Measurements from ENCODE around the gene GIT2. TPM values are rescaled to one million over a fixed set of nuclear protein-coding genes. Genes with fewer than 3 reads are reported as not detected.

Gene GIT2
- total RNA-seq, 4 donors from 2014 or later = 25.3 to 64.0 (median 44.0) TPM

GRCh38 chr12:110029290-110029815 lies 33.2 kb upstream of the GIT2 start:
- peaks cover 0 to 49% (median 17%) of the 10 kb centered on the region in 4 donors for H3K36me3 ChIP-seq
- TF ChIP-seq POLR2A (IDR thresholded peaks at IDR 0.05) (no peak), POLR2AphosphoS5 (IDR thresholded peaks at IDR 0.05) (no peak), CTCF (IDR thresholded peaks at IDR 0.05) (no peak), EP300 (IDR thresholded peaks at IDR 0.05; ENCODE audit: low read depth) (no peak)
- intact Hi-C loops (cut with DNase I; ENCODE audit: low total_unique reads) = no loop called here
- H3K9me3 ChIP-seq = no peaks in the 10 kb centered on the region
- WGBS, 2 donors (ENCODE audit: low coverage in 1 of 2) = 95% methylated on average over 2 of the region's 2 CpGs; no CpG with 5 or more reads in 1 of the 2 donors
- in situ Hi-C loops (cut with MboI; ENCODE audit: low pct_ligation_motif_present in 1 of 4, low pct_unique_long_range_greater_than_20kb in 1 of 4, low sequenced_read_pairs in 3 of 4) = no loop called here
- H3K27ac ChIP-seq = no peak overlapping the region
- no peaks in the 10 kb centered on the region for H3K27me3 ChIP-seq
- DNase-seq = no peak
- H3K4me1 ChIP-seq = peaks cover 0 to 6% (median 2%) of the 10 kb centered on the region in 4 donors
- no peak overlapping the region for H3K4me3 ChIP-seq

GRCh38 chr12:110028323-110028722 lies 32.2 kb upstream of the GIT2 start:
- no peak for DNase-seq
- Histone ChIP-seq H3K27ac (no peak overlapping the region), H3K9me3 (no peaks in the 10 kb centered on the region), H3K27me3 (no peaks in the 10 kb centered on the region), H3K4me3 (no peak overlapping the region), H3K4me1 (peaks cover 0 to 10% (median 2%) of the 10 kb centered on the region in 4 donors), H3K36me3 (peaks cover 0 to 42% (median 16%) of the 10 kb centered on the region in 4 donors)
- intact Hi-C loops (cut with DNase I; ENCODE audit: low total_unique reads) = no loop called here
- 82 to 88% methylated on average over 2 to 6 of the region's 6 CpGs for WGBS, 2 donors (ENCODE audit: low coverage in 1 of 2)
- TF ChIP-seq EP300 (IDR thresholded peaks at IDR 0.05; ENCODE audit: low read depth) = no peak
- TF ChIP-seq POLR2AphosphoS5 (IDR thresholded peaks at IDR 0.05) = no peak
- no peak for TF ChIP-seq POLR2A (IDR thresholded peaks at IDR 0.05)
- TF ChIP-seq CTCF (IDR thresholded peaks at IDR 0.05) = no peak
- in situ Hi-C loops (cut with MboI; ENCODE audit: low pct_ligation_motif_present in 1 of 4, low pct_unique_long_range_greater_than_20kb in 1 of 4, low sequenced_read_pairs in 3 of 4) = no loop called here

- in situ Hi-C loops (cut with MboI; ENCODE audit: low pct_ligation_motif_present in 1 of 4, low pct_unique_long_range_greater_than_20kb in 1 of 4, low sequenced_read_pairs in 3 of 4) (no loop called here), intact Hi-C loops (cut with DNase I; ENCODE audit: low total_unique reads) (no loop called here)
- Histone ChIP-seq H3K9me3 (no peaks in the 10 kb centered on the region), H3K36me3 (peaks cover 0 to 39% (median 19%) of the 10 kb centered on the region in 4 donors), H3K4me1 (peaks cover 0 to 10% (median 2%) of the 10 kb centered on the region in 4 donors), H3K27ac (peak overlapping the region in 2 of 4 donors; percentile 17 to 47), H3K27me3 (no peaks in the 10 kb centered on the region), H3K4me3 (no peak overlapping the region)
- DNase-seq = no peak
- WGBS, 2 donors (ENCODE audit: low coverage in 1 of 2) = 90 to 93% methylated on average over 2 of the region's 2 CpGs
- no peak for TF ChIP-seq POLR2AphosphoS5 (IDR thresholded peaks at IDR 0.05)
- TF ChIP-seq POLR2A (IDR thresholded peaks at IDR 0.05) = no peak
- TF ChIP-seq EP300 (IDR thresholded peaks at IDR 0.05; ENCODE audit: low read depth) = no peak
- no peak for TF ChIP-seq CTCF (IDR thresholded peaks at IDR 0.05)
These were observed 27.9 kb upstream of the GIT2 start for GRCh38 chr12:110024051-110024450.

GRCh38 chr12:110023059-110023980 lies 27.2 kb upstream of the GIT2 start:
- no peak overlapping the region for H3K4me3 ChIP-seq
- DNase-seq = no peak
- intact Hi-C loops (cut with DNase I; ENCODE audit: low total_unique reads) (no loop called here), in situ Hi-C loops (cut with MboI; ENCODE audit: low pct_ligation_motif_present in 1 of 4, low pct_unique_long_range_greater_than_20kb in 1 of 4, low sequenced_read_pairs in 3 of 4) (no loop called here)
- 80 to 85% methylated on average over 2 to 5 of the region's 5 CpGs for WGBS, 2 donors (ENCODE audit: low coverage in 1 of 2)
- peaks cover 0 to 40% (median 19%) of the 10 kb centered on the region in 4 donors for H3K36me3 ChIP-seq
- H3K27ac ChIP-seq = no peak overlapping the region
- peaks cover 0 to 10% (median 2%) of the 10 kb centered on the region in 4 donors for H3K4me1 ChIP-seq
- H3K27me3 ChIP-seq = no peaks in the 10 kb centered on the region
- no peak for TF ChIP-seq CTCF (IDR thresholded peaks at IDR 0.05)
- TF ChIP-seq POLR2A (IDR thresholded peaks at IDR 0.05) = no peak
- no peak for TF ChIP-seq EP300 (IDR thresholded peaks at IDR 0.05; ENCODE audit: low read depth)
- no peak for TF ChIP-seq POLR2AphosphoS5 (IDR thresholded peaks at IDR 0.05)
- no peaks in the 10 kb centered on the region for H3K9me3 ChIP-seq

Measured in transverse colon (tissue), 4 donors.